Bronchial epithelial cell (primary cell): ENCODE data around the gene KANK2. TPM values are rescaled to one million over a fixed set of nuclear protein-coding genes. Genes with fewer than 3 reads are reported as not detected.
A peak's percentile ranks its signal among the peaks of the same experiment; 100 is the strongest.

Experiments
- DNase-seq: peaks from one replicate; pipeline ENCODE4 v3.0.0-alpha.2; 2010; ENCODE audit warnings: low read depth
- FAIRE-seq: peaks from 2 replicates; lab custom pipeline; 2011; peaks lifted over from hg19 to GRCh38; lab: Jason Lieb, UNC
- H3K27me3 ChIP-seq: 2 replicates; pipeline ENCODE4 v1.5.1; 2011; ENCODE audit warnings: low read length; ENCODE audit not compliant: control insufficient read depth, insufficient read depth
- H3K36me3 ChIP-seq: 2 replicates; pipeline ENCODE4 v1.5.1; 2011; ENCODE audit warnings: low read length; ENCODE audit not compliant: control insufficient read depth, insufficient read depth
- H3K4me3 ChIP-seq: 2 replicates; pipeline ENCODE4 v1.5.1; 2011; ENCODE audit warnings: mild to moderate bottlenecking, low read depth, low read length, control low read depth
- total RNA-seq: library from RNA; depleted of rRNA; stranded (reverse); fragments of >200 nt; gene quantifications from 2 replicates; pipeline ENCODE4 v1.2.1, GENCODE V29; 2014
- TF ChIP-seq, protein P1 (sequence below): IDR thresholded peaks from 2 replicates; pipeline ENCODE4 v1.5.1; 2011; ENCODE audit warnings: mild to moderate bottlenecking, moderate library complexity, low read length, control low read depth, inconsistent platforms; ENCODE audit not compliant: insufficient read depth, severe bottlenecking

Gene KANK2
- total RNA-seq, 1 donor from 2014 or later: 10.8 TPM

DNA sequence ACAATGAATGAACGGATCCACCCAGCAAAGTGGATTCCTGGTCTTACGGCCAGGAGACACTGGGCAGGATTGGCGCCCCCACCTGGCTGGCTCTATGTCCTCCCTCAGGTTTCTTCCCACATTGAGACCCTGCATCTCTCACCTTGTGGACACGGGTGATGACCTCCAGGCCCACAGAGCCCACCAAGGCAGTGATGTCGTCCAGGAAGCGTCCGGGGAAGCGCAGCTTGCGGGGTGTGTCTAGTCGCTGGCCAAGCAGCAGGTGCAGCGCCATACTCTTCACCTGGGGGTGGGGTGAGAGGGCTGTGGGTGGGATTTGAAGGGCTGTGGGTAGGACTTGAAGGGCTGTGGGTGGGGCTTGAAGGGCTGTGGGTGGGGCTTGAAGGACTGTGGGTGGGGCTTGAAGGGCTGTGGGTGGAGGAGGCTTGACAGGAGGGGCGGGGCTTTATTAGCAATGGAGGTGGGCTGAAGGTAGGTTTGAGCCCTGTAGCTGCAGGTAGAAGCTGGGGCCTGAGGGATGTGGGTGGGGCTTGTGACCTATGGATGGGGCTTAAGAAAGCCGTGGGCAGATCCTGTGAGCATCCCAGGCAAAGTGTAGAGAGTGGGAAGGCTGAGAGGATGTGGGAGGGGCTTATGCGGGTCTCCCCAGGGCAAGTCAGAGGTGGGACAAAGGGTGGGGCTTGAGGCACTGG is 30.0 kb upstream of the KANK2 start:
- peaks cover 32% of the 10 kb centered on the region for H3K36me3 ChIP-seq
- no peak for FAIRE-seq

DNA sequence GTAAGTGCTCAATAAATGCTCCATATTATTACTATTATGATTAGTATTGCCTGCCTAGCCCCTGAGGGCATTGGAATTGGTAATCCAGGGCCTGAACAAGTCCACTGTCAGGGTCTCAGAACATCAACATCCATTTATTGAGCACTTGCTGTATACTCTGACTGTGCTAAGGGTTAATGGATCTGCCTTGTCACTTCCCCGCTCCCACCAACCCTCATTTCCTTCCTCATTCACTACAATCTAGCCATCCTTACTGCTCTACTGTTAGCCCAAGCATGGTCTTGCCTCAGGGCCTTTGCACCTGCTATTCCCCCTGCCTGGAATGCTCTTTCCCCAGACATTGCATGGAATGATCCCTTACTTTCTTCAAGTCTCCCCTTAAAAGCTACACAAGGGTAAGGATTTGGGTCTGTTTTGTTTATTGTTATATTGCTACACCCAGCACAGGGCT is 29.4 kb upstream of the KANK2 start:
- DNase-seq (no peak), FAIRE-seq (no peak)
- H3K27me3 ChIP-seq: no peaks in the 10 kb centered on the region
- peaks cover 33% of the 10 kb centered on the region for H3K36me3 ChIP-seq
- TF ChIP-seq, protein P1, sequence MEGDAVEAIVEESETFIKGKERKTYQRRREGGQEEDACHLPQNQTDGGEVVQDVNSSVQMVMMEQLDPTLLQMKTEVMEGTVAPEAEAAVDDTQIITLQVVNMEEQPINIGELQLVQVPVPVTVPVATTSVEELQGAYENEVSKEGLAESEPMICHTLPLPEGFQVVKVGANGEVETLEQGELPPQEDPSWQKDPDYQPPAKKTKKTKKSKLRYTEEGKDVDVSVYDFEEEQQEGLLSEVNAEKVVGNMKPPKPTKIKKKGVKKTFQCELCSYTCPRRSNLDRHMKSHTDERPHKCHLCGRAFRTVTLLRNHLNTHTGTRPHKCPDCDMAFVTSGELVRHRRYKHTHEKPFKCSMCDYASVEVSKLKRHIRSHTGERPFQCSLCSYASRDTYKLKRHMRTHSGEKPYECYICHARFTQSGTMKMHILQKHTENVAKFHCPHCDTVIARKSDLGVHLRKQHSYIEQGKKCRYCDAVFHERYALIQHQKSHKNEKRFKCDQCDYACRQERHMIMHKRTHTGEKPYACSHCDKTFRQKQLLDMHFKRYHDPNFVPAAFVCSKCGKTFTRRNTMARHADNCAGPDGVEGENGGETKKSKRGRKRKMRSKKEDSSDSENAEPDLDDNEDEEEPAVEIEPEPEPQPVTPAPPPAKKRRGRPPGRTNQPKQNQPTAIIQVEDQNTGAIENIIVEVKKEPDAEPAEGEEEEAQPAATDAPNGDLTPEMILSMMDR: no peak
- H3K4me3 ChIP-seq: no peak overlapping the region

More for the DNA sequence above, 30.0 kb upstream of the KANK2 start:
- Histone ChIP-seq H3K4me3 (no peak overlapping the region), H3K27me3 (no peaks in the 10 kb centered on the region)
- DNase-seq: peak; percentile 14
- TF ChIP-seq, protein P1: peak; percentile 15

DNA sequence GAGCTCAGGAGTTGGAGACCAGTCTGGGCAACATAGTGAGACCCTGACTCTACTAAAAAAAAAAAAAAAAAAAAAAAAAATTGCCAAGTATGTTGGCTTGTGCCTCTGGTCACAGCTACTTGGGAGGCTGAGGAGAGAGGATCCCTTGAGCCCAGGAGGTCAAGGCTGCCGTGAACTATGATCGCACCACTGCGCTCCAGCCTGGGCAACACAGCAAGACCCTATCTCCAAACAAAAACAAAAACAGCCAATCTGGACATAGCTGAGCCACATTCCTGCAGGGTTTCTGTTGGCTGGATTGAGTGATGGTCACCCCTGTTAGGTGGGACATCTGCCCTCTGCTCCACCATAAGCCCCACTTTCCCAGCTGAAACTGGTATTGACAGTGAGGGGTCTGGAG is 28.5 kb upstream of the KANK2 start:
- Histone ChIP-seq H3K36me3 (peaks cover 31% of the 10 kb centered on the region), H3K27me3 (no peaks in the 10 kb centered on the region), H3K4me3 (no peak overlapping the region)
- TF ChIP-seq, protein P1: no peak
- no peak for FAIRE-seq
- DNase-seq: no peak

DNA sequence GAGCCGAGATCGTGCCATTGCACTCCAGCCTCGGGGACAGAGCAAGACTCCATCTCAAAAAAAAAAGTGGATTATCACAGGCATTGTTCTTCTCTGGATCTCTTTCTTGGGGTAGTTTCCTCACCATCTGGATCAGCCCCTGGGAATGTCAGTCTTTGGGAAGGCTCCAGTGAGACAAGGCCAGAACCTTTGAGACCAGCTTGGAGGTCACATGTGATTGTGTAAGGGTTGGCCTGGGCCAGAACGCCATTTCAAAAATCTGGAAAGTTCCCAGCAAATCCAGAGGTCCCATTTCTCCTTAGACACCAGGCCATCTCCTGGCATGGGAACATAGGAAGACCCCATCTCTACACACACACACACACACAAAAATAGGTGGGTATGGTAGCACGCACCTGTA is 27.8 kb upstream of the KANK2 start:
- no peak overlapping the region for H3K4me3 ChIP-seq
- FAIRE-seq: no peak
- DNase-seq: no peak
- H3K27me3 ChIP-seq: no peaks in the 10 kb centered on the region
- TF ChIP-seq, protein P1: no peak
- H3K36me3 ChIP-seq: peaks cover 31% of the 10 kb centered on the region

DNA sequence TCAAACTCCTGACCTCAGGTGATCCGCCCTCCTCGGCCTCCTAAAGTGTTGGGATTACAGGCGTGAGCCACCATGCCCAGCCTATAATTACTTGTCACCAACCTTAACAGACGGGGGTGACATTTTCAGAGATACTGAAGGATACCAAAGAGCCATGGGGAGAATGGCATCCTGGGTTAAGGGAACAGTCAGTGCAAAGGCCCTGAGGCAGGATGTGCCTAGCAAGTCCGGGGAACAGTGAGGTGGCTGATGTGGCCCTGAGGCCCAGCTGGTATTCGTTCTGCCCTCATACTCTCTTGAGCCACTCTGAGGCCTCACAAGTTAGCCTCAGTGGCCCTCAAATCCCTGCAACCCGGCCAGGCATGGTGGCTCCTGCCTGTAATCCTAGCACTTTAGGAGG is 27.1 kb upstream of the KANK2 start:
- DNase-seq (no peak), FAIRE-seq (no peak)
- Histone ChIP-seq H3K36me3 (peaks cover 34% of the 10 kb centered on the region), H3K27me3 (no peaks in the 10 kb centered on the region), H3K4me3 (no peak overlapping the region)
- TF ChIP-seq, protein P1: no peak

DNA sequence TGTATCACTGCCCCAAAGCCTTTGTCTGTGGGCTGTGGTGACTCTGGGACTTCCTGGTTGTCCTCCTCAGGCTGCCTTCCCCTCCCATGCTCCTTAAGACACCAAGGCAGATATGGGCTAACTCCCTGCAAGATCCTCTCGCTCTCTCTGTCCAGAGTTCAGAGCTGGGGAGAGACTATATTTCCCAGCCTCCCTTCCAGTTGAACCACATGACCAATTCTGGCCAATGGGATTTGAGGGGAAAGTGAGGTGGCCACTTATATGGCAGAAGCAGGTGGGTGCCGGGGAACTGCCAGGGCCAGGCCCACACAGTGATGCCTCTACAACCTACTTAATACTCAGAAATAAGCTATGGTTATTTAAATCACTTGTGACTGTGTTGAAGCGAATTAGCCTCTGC is 25.9 kb upstream of the KANK2 start:
- no peak for DNase-seq
- no peak overlapping the region for H3K4me3 ChIP-seq
- TF ChIP-seq, protein P1: no peak
- no peaks in the 10 kb centered on the region for H3K27me3 ChIP-seq
- H3K36me3 ChIP-seq: peaks cover 30% of the 10 kb centered on the region
- no peak for FAIRE-seq
